Hematopoietic multipotent progenitor cell (in vitro differentiated cells): Measurements from ENCODE around the gene MAP6. TPM values are rescaled to one million over a fixed set of nuclear protein-coding genes. Genes with fewer than 3 reads are reported as not detected.
A peak's percentile ranks its signal among the peaks of the same experiment; 100 is the strongest.
"Not testable (repeated sequence)": the region's sequence is repeated elsewhere in the genome, so short reads cannot be mapped to it uniquely, and the experiment has no call there.

Source experiments
- DNase-seq, 3 donors: peaks; one replicate each; pipeline ENCODE4 v3.0.0-alpha.2; 2011 to 2015; ENCODE audit warnings: low read depth in 2 of 3, low spot score in 2 of 3
- total RNA-seq: library from RNA; depleted of rRNA; stranded (reverse); fragments of >200 nt; gene quantifications from one replicate; pipeline ENCODE4 v1.2.3, GENCODE V29; 2012

The MAP6 gene
- under 0.01 TPM for total RNA-seq

DNA sequence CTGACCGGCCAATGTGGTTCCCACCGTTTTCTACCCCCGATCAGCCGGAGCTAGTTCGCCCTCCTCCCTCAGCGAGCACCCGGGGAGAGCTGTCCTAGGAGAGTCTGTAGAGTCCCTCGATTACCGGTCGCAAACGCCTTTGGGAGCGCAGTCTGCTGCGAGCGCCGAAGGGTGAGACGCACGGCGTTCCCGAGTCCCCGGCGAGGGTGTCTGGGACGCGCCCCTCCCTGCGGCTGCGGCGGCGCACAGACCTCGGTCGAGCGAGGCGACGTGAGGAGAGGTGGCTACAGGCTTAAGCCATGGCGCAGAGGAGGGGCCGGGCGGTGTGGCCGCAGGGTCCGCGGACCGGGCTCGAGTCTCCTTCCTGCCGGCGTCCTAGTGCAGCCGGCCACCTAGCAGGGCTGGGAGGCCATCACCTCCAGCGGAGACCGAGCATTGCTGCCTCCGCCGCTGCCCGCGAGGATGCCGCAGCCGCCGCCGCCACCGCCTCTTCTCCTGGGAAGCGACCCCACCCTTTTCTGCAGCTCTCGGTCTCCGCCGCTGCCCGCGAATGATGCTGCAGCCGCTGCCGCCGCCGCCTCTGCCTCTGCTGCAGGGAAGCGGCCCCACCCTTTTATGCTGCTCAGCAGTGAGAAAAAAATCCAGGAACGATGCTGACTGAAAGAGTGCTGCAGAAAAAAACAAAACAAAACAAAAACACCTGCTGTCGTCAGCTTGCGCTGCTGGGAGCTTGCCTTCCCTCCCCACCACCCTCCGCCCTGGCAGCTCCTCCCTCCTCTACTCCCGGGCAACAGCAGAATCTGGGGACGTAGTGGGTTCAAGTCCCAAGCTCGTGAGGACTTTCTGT is at the start of gene MAP6:
MAP6 (minus strand) TSS at position 588 of the 847 bp plus-strand sequence. CDS start 669 bp downstream, outside the sequence.
- DNase-seq, result peak in 1 of 3 donors; percentile 25

DNA sequence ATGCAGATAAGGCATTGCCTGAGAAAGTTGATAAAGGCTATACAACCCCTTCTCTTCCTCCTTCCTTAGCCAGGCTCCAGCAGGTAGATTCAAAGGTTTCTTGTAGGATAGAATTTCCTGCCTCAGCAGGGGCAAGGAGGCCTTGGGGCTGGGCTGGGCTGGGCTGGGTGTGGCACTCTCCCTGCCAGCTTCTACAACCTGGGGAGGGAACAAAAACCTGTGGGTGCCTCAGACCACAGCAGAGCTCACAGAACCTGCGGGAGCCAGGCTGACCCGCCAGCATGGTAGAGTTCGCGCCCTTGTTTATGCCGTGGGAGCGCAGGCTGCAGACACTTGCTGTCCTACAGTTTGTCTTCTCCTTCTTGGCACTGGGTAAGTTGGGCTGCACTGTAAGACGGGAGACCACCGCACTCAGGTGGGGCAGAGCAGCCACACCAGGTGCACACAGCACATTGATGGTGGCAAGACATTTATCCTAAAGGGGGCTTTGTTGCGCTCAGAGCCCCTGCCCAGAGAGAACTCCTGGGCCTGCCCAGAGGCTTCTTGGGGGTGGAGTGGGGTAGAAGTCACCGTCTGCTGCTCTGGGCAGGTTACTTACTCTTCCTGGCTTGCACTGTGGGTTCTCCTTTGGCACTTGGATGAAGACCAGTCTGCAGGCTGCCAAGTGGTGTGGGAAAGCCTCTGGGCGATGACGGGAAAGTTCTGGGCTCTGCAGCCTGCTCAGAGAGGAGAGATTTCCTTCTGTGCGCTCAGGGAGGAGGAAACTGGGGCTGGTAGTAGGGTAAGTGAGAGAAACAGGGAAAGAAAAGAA is 49.0 kb upstream of the MAP6 start, which contains the start of gene MOGAT2:
MOGAT2 (plus strand) TSS at position 231 of the 811 bp plus-strand sequence; CDS start at position 282, 51 bp downstream.
- DNase-seq, result no peak

DNA sequence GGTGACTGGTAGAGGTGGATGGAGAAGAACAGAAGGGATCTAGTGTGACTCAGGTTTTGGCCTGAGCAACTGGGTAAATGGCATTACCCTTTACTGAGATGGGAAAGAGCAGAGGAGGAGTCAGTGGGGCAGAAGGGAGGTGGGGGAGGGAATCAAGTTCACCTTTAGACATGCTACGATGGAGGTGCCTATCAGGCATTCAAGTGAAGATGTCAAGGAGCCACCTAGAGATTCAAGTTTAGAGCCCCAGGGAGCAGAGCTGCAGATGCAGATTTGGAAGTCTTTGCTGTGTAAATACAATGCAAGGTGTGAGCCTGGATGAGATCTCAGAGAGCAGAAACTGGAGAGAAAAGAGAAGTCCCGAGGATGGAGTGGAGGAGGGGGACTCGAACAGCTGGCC is 47.8 kb upstream of the MAP6 start:
- no peak for DNase-seq

DNA sequence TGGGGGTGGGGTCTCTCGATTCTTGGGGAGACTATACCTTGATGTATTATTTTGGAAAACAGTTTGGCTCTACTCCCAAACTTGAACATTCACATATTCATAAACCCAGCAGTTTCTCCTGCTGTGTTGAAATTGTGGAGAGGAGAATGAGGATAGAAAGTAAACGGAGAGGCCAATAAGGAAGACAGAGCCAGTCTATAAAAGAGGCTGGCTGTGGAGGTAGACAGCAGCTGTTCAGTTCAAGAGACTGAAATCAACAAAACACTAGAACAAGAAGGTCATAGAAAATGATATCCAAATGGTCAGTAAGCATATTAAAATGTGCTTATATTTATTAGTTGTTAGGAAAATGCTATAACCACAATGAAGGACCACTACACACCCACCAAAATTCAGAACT is 46.9 kb upstream of the MAP6 start:
- no peak for DNase-seq

DNA sequence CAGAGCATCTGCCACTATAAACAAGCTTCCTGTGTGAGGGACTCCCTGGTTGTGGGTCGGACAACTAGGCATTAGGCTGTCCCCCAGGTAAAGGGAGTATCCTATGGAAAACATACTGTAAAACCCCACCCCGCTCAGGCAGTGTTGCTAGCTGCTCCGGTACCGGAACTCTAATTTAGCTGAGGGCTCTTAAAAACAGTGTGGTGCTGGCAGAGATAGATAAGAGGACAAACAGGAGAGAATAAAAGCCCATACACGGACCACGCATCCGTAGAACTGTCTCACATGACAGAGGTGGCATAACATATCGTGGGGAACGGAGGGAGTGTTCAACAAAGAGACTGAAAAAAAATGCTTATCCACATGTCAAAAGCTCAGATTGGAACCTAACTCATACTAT is 45.4 kb upstream of the MAP6 start:
- peak in 1 of 3 donors; percentile 33 for DNase-seq

DNA sequence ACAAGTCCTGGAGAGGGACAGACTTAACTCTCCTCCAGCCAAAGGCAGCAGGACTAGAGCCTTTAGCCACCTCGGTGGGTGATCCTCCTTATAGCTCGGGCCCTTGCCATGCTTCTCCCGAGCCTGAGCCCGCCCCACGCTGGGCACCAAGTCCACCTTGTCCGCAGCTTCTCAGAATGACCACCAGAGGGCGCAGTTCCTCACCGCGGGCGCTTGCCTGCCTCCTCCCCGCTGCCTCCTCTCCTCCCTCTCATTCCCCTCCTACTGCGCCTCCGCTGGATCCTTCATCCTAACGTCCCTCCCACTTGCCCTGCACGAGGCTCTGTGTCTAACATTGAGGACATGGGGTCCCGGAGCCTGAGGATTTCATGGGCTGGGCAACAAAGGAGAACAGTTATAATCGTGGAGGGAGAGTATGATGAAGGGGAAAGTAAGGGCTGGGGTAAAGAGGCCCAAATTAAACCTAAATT is 37.5 kb upstream of the MAP6 start:
- DNase-seq, result peak; percentile 52 to 76 (median 73)

DNA sequence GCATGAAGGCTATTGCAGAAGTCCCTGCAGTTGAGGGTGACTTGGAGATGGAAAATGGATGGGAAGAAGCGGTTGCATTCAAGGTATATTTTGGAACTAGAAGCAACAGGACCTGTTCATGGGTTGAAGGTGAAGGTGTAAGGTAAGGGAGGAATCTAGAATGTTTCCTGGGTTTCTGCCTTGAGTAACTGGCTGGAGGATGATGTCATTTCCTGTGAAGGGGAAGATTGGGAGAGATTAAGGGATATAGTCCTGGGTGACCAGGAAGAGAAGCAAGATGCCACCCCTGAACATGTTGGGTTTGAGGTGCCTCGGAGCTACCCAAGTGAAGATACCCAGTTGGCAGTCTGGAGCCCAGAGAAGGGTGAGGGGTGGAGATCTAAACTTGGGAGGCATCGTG is 36.7 kb upstream of the MAP6 start:
- no peak for DNase-seq

DNA sequence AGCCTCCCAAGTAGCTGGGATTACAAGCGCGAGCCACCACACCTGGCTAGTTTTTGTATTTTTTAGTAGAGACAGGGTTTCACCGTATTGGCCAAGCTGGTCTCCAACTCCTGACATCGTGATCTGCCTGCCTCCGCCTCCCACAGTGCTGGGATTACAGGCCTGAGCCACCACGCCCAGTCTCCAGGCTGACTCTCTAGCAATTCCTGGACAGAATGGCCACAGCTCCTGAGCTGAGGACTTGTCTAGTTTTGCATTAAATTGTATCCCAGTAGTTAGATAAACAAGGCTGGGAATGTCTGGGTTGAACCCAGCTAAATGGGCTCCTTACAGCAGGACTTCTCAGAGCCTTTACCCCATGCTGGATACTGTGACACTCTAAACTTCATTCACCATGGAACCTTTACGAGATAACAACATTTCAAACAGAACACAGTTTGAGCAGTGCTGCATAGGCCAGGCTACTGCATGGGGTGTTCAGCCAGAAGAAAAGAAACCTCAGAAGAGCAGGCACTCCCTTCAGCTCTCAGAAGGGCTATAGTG is 34.9 kb upstream of the MAP6 start:
- no peak for DNase-seq

DNA sequence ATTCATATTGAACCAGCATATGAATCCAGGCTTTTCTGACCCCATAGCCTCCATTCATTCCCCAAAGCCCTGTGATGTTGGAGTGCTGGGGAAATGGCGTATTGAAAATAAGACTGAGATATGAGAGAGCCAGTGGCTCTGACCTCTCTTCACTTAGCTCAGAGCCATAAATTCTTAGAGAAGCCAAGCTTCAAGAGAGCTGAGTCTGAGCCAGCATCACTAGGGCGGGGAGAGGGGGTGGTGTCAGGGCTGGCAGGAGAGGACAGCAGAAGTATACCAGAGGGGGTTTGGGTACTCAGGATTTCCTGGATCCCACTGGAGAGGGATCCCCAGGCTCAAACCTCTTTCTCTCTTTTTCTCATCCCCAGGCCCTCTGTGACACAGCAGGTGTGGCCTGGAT is 32.1 kb upstream of the MAP6 start:
- DNase-seq, result no peak

DNA sequence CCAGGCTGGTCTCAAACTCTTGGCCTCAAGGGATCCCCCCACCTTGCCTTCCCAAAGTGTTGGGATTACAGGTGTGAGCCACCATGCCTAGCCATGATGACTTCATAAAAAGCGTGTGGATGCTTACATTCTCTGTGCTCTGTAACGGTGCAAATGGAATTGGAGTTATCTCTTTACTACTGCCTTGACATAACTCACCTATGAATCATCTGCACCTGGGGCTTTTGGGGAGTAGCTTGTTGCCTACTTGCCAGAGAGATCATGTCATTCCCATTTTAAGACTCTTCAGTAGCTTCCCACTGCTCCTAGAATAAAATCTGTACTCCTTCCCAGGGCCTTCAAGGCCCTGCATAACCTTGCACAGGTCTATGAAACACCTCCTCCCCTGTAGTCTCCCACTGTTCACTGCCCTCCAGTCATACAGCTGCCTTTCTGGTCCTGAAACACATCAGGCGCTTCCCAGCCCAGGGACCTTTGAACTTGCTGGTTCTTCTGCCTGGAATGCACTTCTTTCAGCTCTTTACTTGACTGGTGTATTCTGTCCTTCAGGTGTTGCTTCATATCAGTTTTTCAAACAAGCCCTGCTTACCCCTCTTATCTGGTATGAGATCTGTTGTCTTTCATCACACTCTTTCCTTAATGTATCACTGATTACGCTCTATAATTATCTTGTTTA is 29.2 kb upstream of the MAP6 start:
- DNase-seq, result no peak

DNA sequence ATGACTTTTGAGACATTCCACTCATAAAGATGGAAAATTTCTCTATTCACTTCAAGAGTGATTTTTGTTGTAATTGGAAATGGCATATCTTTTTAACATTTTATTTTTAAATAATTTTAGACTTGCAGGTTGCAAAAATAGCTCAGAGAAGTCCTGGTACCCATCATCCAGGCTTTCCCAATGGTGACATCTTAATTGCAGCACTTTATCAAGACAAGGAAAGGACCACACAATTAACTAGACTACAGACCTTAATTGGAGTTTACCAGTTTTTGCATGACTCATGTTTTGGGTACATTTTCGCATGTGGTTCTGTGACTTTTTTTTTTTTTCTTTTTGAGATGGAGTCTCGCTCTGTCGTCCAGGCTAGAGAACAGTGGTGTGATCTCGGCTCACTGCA is 23.0 kb upstream of the MAP6 start:
- DNase-seq, result no peak

DNA sequence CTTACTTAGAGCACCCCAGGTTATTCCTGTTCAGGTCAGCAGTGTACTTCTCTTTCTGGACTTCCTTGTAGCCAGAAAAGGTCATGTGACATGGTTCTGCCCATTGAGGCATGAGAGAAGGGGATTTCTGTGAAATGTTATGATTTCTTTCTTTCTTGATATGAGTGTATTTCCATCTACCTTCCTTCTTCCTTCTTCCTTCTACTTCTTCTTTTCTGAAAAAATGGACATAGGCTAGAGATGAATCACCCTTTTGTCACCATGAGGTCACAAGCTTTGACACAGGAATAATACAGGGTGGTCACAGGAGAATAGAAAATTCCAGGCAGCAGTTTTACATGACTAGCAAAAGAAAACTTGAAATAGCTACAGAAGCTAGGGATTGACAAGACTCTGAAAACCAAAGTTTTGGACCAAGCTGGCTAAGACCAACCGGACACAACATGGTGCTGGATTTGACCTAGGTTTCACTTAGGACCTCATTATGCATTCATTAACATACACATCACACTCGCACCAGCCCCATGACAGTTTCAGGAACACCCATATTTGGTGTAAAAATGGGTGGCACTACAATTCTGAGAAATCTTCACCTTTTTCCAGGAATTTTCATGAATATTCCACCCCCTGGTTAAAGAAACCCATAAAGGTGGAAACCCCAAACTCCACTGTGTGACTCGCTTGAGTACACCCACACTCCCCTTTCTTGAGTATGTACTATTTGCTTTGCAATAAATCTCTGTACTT is 21.2 kb upstream of the MAP6 start:
- DNase-seq, result no peak

DNA sequence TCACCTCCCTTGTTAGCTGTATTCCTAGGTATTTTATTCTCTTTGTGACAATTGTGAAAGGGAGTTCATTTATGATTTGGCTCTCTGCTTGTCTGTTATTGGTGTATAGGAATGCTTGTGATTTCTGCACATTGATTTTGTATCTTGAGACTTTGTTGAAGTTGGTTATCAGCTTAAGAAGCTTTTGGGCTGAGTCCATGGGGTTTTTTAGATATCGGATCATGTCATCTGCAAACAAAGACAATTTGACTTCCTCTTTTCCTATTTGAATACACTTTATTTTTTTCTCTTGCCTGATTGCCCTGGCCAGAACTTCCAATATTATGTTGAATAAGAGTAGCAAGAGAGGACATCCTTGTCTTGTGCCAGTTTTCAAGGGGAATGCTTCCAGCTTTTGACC is 15.0 kb upstream of the MAP6 start:
- DNase-seq, result not testable (repeated sequence)

DNA sequence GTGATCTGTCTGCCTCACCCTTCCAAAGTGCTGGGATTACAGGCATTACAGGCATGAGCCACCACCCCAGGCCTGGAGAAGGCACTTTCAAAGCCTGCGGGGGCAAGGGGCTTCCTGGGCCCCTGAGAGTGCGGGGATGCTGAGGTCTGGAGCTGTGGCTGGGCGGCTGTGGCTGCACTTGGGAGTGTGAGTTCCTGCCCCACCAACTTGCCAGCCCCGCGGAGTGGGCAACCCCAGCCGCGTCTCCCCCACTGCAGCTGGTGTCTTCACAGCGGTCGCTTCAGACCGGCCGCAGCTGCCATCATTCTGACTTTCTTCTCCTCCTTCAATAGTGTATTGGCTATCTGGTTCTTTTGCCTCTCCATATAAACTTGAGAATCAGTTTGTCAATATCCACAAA is 10.7 kb upstream of the MAP6 start:
- no peak for DNase-seq

DNA sequence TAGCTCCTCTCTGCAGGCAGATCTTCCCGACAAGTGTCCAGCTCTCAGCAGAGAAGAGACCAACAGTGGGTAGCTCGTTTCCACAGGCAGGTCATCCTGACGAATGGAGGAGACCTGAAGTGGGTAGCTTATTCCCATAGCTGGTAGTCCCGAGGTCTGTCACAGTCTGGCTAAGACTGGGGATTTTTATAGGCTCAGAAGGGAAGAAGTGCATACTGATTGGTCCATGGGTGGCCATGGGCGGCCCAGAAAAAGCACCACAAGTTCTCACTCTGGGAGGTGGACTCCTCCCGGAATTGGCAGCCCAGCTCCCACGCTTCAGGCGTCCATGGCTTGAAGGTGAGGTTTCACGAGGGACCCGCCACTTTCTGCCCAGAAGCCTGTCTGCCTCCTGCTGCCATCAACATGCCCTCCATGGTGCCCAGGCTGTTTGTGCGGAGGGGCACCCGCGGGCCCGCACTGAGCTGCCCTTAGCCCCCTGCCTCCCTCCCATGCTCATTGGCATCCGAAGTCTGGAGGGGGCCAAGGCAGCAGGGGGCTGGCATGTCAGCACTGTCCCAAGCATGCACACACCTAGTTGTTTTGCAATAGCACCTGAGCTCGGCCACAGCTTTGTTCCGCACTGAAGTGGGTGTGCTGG is 9.9 kb upstream of the MAP6 start:
- DNase-seq, result no peak

DNA sequence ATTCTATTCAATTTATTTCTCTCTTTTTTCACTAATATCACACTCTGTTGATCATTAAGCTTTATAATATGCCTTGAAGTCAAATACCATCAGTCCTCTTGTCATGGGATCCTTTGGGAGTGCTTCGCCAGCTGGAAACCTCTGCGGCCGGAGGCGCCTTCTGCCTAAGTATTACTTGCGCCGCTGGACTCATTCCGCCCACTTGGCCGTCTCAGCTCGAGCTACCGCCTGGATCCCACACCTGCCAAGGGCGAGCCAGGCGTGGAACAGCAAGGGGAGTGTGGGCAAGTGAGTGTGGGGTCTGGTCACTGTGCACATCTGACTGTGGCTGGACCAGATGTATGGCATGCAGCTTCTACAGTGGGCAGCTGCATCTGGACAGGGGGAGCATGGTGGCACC is 9.1 kb upstream of the MAP6 start:
- DNase-seq, result no peak

DNA sequence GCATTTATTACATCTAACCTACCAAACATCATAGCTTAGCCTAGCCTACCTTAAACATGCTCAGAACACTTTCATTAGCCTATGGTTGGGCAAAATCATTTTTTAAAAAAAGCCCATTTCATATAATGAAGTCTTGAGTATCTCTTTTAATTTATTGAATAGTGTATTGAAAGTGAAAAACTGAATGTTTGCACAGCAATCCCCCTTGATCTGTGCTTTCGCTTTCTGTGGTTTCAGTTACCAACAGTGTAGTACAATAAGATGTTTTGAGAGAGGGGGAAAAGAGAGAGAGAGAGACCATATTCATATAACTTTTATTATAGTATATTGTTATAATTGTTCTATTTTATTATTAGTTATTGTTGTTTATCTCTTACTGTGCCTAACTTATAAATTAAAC is 8.4 kb upstream of the MAP6 start:
- DNase-seq, result no peak

DNA sequence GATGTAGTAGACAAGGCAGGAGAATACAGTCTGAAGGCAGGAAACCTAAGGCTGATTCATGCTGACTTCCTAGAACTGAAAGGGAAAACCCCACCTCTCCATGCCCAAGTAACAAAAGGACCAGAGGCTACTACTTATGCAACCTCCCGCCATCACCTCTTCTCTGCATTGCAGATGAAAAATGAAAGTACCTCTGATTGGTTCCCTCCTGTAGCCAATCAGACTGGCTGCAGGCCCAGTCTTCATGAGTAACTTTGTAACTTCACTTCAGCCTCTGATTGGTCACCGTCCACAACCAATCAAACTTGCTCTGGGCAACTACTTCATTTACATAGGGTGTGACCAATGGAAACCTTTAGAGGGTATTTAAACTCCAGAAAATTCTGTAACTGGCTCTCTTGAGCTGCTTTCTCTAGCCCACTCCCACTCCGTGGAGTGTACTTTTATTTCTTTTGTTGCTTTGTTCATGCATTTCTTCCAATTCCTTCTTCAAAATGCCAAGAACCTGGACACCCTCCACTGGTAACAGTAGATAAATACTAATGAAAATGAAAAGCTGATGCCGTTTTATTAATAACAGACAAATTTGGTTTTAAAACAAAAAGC is 5.2 kb upstream of the MAP6 start:
- no peak for DNase-seq

DNA sequence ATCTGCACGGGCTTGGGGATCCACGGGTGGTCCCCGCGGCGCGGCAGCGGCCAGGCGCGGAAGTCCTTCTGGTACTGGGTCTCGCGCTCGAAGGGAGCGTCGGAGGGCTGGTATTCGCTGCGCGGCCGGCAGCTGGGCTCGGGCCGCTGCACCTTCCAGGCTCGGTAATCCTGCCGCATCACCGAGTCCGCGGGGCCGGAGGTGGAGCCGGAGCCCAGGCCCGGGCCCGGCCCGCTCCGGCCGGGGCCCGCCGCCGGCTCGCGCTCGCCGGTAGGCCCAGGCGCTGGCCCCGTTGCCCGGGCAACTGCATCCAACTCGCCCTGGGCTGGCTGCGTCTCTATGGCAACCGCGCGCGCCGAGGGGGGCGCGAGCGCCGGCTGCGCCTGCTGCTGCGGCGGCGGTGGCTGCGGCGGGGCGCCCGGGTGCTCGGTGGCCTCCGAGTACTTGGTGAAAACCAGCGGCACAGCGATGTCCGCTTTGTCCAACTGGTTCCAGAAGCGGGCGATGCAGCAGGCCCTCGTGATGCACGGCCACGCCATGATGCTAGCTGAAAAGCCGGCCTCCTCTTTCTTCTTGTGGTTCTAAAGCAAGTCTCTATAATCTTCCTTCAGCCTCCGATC is 897 bp downstream of the MAP6 start:
- peak in 2 of 3 donors; percentile 47 to 49 for DNase-seq
